GM18498 (cell line): ENCODE results near the gene OR10P1.

Source experiments
- ATAC-seq: cut with Tn5 transposase; IDR thresholded peaks from one replicate; pipeline ENCODE4 v1.9.1; 2021; ENCODE audit warnings: mild to moderate bottlenecking, moderate library complexity; ENCODE audit not compliant: unreplicated experiment

OR10P1 gene

GRCh38 chr12:55682087-55682796, 45.5 kb downstream of the OR10P1 start:
- no peak for ATAC-seq

GRCh38 chr12:55683676-55684075, 47.0 kb downstream of the OR10P1 start:
- ATAC-seq: no peak

- ATAC-seq: no peak
Measured at GRCh38 chr12:55684761-55685370, 48.2 kb downstream of the OR10P1 start.

GRCh38 chr12:55685671-55686070, 49.0 kb downstream of the OR10P1 start:
- no peak for ATAC-seq

GRCh38 chr12:55686366-55687010, 49.8 kb downstream of the OR10P1 start:
- ATAC-seq: no peak
